Ectodermal cell (in vitro differentiated cells): Measurements from ENCODE around the gene PALLD.

Experiments
- H3K27ac ChIP-seq: 2 replicates; pipeline ENCODE4 v1.7.0; 2013; ENCODE audit warnings: mild to moderate bottlenecking, low read depth, low read length; ENCODE audit not compliant: insufficient read depth, poor library complexity, severe bottlenecking
- H3K27me3 ChIP-seq: 2 replicates; pipeline ENCODE4 v1.7.0; 2013; ENCODE audit warnings: mild to moderate bottlenecking, low read length; ENCODE audit not compliant: insufficient read depth, control insufficient read depth, poor library complexity, severe bottlenecking
- H3K36me3 ChIP-seq: one replicate; pipeline ENCODE4 v1.7.0; 2013; ENCODE audit warnings: low read length; ENCODE audit not compliant: control insufficient read depth, insufficient read depth
- H3K4me1 ChIP-seq: one replicate; pipeline ENCODE4 v1.7.0; 2013; ENCODE audit warnings: low read length; ENCODE audit not compliant: control insufficient read depth, insufficient read depth
- H3K4me3 ChIP-seq: 2 replicates; pipeline ENCODE4 v1.7.0; 2013; ENCODE audit warnings: low read depth, low read length, control low read depth; ENCODE audit not compliant: insufficient read depth
- H3K9me3 ChIP-seq: 2 replicates; pipeline ENCODE4 v1.7.0; 2013; ENCODE audit warnings: mild to moderate bottlenecking, low read length, moderate library complexity; ENCODE audit not compliant: control insufficient read depth
- WGBS, 2 experiments: methylation state at CpG; one replicate each; pipeline ENCODE4 v1.1.7; 2013; ENCODE audit warnings: missing lambda C conversion rate in 2 of 2; 5-methylcytosine and 5-hydroxymethylcytosine counted together

PALLD gene

DNA sequence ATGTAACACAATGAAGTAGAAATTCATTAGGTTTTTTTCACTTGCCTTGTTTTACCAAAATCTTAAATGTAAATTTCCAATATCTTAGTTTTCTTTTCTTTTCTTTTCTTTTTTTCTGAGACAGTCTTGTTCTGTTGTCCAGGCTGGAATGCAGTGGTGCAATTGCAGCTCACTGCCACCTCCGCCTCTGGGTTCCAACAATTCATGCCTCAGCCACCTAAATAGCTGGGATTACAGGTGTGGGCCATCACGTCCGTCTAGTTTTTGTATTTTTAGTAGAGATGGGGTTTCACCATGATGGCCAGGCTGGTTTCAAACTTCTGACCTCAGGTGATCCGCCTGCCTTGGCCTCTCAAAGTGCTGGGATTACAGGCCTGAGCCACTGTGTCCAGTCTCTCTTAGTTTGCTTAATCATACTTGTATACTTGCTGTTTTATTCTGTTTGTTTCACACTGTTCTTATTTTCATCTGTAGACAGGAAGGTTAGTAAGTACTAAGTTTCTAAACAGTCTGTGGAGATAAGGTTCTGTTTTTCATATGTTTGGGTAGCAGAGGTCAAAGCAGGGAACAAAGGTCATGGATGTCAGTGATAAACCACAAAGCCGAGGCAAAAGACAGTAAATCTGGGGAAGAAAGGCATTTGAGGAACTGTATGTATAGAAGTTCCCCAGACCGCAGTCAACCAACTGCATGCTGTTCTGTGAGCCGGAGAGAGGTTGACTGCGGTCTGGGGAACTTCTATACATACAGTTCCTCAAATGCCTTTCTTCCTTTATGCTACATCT is 384.2 kb downstream of the PALLD start:
- no peaks in the 10 kb centered on the region for H3K4me1 ChIP-seq
- no peaks in the 10 kb centered on the region for H3K9me3 ChIP-seq
- H3K27me3 ChIP-seq = no peaks in the 10 kb centered on the region
- H3K27ac ChIP-seq = no peak overlapping the region
- no peak overlapping the region for H3K4me3 ChIP-seq
- 90 to 96% methylated on average over 8 of the region's 8 CpGs for WGBS, 2 experiments
- H3K36me3 ChIP-seq = peaks cover 12% of the 10 kb centered on the region

DNA sequence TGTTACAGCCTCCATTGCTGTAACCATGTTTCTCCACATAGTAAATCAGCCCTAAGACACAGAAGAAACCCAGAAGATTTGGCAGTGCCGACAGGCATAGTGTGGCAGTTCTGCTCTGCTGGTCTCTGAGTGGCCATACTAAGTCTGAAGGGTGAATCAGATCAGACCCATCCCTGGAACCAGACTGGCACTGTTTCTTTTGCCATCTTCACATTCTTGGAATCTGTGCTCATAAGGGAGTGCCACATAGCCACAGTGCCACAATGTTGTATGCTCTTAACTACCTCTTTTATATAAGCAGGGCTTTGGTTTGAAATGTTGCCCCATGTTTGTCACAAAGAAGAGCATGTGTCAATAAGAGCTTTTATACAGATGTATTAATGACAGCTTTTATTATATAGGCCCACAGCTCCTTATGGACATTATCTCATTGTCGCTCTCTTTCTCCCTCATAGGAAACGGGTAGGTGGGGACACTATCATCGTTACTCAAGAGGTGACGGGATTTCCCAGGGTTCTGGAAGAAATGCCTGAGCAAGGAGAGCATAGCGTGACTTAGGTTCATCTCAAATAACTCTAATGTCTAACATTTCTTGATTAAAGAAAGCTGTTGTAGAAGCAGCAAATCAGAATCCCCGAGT is 385.0 kb downstream of the PALLD start:
- WGBS, 2 experiments = 96 to 97% methylated on average over 7 of the region's 7 CpGs
- no peaks in the 10 kb centered on the region for H3K27me3 ChIP-seq
- H3K4me1 ChIP-seq = no peaks in the 10 kb centered on the region
- H3K9me3 ChIP-seq = no peaks in the 10 kb centered on the region
- H3K27ac ChIP-seq = no peak overlapping the region
- no peak overlapping the region for H3K4me3 ChIP-seq
- peaks cover 12% of the 10 kb centered on the region for H3K36me3 ChIP-seq

DNA sequence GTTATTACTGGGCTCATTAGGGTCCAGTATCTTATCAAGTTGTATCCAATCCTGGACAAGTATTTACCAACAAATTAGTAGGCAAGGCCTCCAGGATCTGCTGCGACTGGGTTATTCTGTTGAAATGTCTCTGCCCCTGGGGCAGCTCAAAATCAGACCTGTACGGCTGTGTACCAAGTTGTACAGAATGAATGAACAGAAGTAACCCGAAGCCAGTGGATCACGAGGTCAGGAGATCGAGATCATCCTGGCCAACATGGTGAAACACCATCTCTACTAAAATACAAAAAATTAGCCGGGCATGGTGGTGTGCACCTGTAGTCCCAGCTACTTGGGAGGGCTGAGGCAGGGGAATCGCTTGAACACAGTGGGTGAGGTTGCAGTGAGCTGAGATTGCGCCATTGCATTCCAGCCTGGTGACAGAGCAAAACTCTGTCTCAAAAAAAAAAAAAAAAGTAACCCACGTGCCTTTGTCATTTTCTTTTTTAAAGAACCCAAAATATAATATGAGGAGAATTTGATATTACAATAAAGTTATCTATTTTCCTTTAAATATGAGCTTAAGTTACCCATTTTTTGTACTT is 385.9 kb downstream of the PALLD start:
- H3K4me3 ChIP-seq = no peak overlapping the region
- H3K27ac ChIP-seq = no peak overlapping the region
- no peaks in the 10 kb centered on the region for H3K27me3 ChIP-seq
- H3K36me3 ChIP-seq = peaks cover 12% of the 10 kb centered on the region
- 90 to 96% methylated on average over 8 of the region's 9 CpGs for WGBS, 2 experiments
- no peaks in the 10 kb centered on the region for H3K4me1 ChIP-seq
- no peaks in the 10 kb centered on the region for H3K9me3 ChIP-seq

DNA sequence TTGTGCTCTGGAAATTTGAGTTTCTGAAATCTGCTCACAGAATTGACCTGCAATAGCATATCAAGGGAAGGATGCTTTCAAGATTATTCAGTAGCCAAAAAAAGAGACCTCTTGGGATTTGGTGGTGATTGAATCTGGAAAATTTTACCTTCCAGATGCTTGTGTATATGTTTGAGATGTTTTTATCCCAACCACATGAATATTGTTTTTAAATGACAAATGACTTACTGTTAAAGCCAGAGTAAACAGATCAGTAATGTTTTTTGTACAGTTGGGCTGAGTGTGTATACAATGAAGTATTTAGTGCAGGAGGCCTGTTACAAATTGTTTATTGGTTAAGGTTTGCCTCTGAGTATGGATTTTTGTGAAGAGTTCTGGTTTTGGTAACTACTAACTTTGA is 386.7 kb downstream of the PALLD start:
- Histone ChIP-seq H3K27me3 (no peaks in the 10 kb centered on the region), H3K9me3 (no peaks in the 10 kb centered on the region), H3K4me1 (no peaks in the 10 kb centered on the region), H3K36me3 (peaks cover 13% of the 10 kb centered on the region), H3K27ac (no peak overlapping the region), H3K4me3 (no peak overlapping the region)

DNA sequence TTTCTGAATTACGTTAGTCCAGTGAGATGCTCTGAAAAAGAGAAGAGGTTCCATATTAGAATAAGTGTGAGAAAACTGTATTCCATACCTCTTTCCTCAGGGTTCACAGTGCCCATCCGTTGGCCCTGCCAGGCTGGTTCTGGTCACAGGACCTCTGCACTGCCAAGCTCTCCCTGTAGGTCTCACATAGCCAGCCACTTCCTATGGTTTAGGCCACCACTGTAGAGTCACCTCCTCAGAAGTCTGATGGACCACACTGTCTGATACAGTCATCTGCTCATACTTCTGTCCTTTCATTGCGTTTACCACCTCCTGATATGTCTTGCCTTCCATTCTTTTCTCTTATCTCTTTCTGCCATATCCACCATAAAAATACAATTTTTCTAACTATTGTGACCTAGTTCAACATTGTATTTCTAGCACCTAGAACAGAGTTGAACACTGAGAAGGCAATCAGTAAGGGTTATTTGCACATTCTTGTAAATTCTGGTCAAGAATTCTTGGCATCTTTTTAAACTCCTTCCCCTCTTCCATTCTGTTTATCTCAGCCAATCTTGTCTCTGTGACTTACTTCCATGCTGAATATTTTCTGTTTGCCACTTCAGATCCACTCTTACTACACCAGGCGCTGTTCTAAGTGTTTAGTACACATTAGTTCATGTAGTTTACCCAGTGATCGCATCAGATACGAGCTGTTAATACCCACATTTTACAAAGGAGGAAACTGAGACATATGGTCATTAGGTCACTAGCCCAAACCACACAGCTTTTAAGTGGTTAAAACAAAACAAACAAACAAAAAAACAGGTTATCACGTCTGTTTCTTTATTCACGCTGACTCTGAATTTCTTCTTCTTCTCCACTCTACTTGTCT is 387.6 kb downstream of the PALLD start:
- 95 to 96% methylated on average over 8 of the region's 8 CpGs for WGBS, 2 experiments
- no peaks in the 10 kb centered on the region for H3K9me3 ChIP-seq
- no peaks in the 10 kb centered on the region for H3K27me3 ChIP-seq
- no peak overlapping the region for H3K4me3 ChIP-seq
- H3K4me1 ChIP-seq = no peaks in the 10 kb centered on the region
- no peak overlapping the region for H3K27ac ChIP-seq
- peaks cover 10% of the 10 kb centered on the region for H3K36me3 ChIP-seq

DNA sequence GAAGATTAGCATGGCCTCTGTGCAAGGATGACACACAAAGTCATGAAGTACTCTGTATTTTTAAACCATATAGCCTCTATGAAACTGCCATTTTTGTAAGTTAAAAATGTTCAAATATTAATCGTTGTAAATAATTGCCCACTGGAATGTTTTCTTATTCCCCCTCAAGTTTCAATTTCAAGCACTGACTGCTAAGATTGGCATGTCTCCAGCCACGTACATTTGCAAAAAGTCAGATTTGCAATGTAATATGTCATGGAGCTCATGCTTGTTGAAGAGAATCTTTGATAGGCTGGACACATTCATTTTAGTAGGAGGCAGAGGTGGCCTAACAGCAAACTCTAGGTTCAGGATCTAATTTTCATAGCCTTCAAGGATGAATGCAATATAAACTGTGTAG is 388.5 kb downstream of the PALLD start:
- H3K27me3 ChIP-seq = no peaks in the 10 kb centered on the region
- no peak overlapping the region for H3K4me3 ChIP-seq
- H3K27ac ChIP-seq = no peak overlapping the region
- no peaks in the 10 kb centered on the region for H3K4me1 ChIP-seq
- 90 to 99% methylated on average over 2 of the region's 2 CpGs for WGBS, 2 experiments
- no peaks in the 10 kb centered on the region for H3K9me3 ChIP-seq
- peaks cover 10% of the 10 kb centered on the region for H3K36me3 ChIP-seq

DNA sequence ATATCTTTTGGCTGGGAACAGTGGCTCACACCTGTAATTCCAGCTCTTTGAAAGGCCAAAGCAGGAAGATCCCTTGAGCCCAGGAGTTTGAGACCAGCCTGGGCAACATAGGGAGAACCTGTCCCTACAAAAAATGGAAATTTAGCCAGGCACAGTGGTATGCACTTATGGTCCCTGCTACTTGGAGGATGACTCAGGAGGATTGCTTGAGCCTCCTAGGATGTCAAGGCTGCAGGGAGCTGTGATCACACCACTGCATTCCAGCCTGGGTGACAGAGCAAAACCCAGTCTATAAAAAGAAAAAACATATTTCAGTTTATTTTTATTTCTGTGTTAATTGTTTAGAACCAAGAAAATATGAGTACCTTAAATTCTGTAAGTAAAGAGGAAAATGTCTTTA is 389.5 kb downstream of the PALLD start:
- Histone ChIP-seq H3K27me3 (no peaks in the 10 kb centered on the region), H3K36me3 (peaks cover 18% of the 10 kb centered on the region), H3K4me1 (no peaks in the 10 kb centered on the region), H3K27ac (no peak overlapping the region), H3K4me3 (no peak overlapping the region), H3K9me3 (no peaks in the 10 kb centered on the region)

DNA sequence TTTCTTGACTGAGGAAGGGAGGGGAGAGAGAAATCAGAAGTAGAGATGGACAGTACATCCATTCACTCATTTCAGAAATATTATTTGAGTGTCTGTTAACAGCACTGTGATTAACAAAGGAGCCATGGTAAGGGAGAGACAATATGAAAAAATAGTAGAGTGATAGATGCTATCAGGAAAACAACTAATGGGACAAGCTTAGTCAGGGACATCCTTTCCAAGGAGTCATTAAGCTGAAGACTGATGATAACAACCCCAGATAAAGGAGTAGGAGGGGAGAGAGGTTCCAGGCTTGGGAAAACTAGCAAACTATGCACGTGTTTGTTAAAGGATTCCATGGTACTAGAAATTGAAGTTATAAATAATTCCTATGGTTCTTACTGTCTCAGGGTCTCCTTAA is 391.0 kb downstream of the PALLD start:
- no peaks in the 10 kb centered on the region for H3K4me1 ChIP-seq
- no peak overlapping the region for H3K27ac ChIP-seq

DNA sequence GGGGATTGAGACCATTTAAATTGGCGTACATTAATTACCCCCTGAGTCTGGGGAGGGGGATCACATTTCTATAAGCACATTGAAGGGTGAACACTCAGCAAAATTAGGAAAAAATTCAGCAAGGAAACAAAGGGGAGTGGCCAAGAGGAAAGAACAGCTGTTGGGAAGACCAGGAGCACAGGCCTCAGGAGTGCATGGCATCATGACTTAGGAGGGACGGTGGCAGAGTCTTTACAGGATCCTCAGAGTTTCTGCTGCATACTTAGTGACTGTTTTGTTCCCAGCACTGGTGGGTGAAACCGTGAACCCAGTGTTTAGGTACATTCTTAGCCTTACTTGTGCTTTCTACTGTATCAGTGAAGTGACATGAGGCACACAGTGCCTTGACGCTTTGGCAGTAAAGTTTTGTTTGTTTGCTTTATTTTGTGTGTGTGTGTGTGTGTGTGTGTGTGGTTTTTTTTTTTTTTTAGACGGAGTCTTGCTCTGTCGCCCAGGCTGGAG is 391.9 kb downstream of the PALLD start:
- H3K27me3 ChIP-seq = no peaks in the 10 kb centered on the region
- H3K36me3 ChIP-seq = peaks cover 22% of the 10 kb centered on the region
- 93 to 98% methylated on average over 5 of the region's 6 CpGs for WGBS, 2 experiments
- H3K4me3 ChIP-seq = no peak overlapping the region
- no peaks in the 10 kb centered on the region for H3K9me3 ChIP-seq
- no peak overlapping the region for H3K27ac ChIP-seq
- H3K4me1 ChIP-seq = no peaks in the 10 kb centered on the region

More for the DNA sequence above, 391.0 kb downstream of the PALLD start:
- Histone ChIP-seq H3K27me3 (no peaks in the 10 kb centered on the region), H3K9me3 (no peaks in the 10 kb centered on the region), H3K36me3 (peaks cover 17% of the 10 kb centered on the region), H3K4me3 (no peak overlapping the region)
- 93 to 100% methylated on average over 1 of the region's 1 CpG for WGBS, 2 experiments

DNA sequence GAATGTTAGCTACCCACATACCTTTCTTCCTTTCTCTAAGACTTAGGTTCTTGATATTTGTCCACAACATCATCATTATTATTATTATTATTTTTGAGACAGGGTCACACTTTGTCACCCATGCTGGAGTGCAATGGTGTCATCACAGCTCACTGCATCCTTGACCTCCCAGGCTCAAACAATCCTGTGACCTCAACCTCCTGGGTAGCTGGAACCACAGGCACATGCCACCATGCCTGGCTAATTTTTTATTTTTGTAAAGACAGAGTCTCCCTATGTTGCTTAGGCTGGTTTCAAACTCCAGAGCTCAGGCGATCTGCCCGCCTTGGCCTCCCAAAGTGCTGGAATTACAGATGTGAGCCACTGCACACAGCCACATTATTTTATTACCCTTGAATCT is 394.2 kb downstream of the PALLD start:
- no peaks in the 10 kb centered on the region for H3K4me1 ChIP-seq
- H3K27me3 ChIP-seq = no peaks in the 10 kb centered on the region
- H3K36me3 ChIP-seq = peaks cover 37% of the 10 kb centered on the region
- WGBS, 2 experiments = 98 to 100% methylated on average over 2 of the region's 2 CpGs
- no peak overlapping the region for H3K27ac ChIP-seq
- H3K4me3 ChIP-seq = no peak overlapping the region
- no peaks in the 10 kb centered on the region for H3K9me3 ChIP-seq
